Ishikawa (cell line): ENCODE measurements around the gene B3GALNT1.

Experiments used
- CEBPB ChIP-seq: IDR thresholded peaks from 2 replicates; pipeline ENCODE4 v1.6.1; 2012
- CREB1 ChIP-seq: IDR thresholded peaks from 2 replicates; pipeline ENCODE4 v1.6.1; 2012; ENCODE audit warnings: low read depth
- EGR1 ChIP-seq: IDR thresholded peaks from 2 replicates; pipeline ENCODE4 v1.6.1; 2012
- EP300 ChIP-seq: IDR thresholded peaks from 2 replicates; pipeline ENCODE4 v1.6.1; 2012; ENCODE audit warnings: borderline replicate concordance
- FOXM1 ChIP-seq: IDR thresholded peaks from 2 replicates; pipeline ENCODE4 v1.6.1; 2012; ENCODE audit warnings: low read depth, borderline replicate concordance
- NFIC ChIP-seq: IDR thresholded peaks from 2 replicates; pipeline ENCODE4 v1.6.1; 2012
- RAD21 ChIP-seq: IDR thresholded peaks from 2 replicates; pipeline ENCODE4 v1.6.1; 2012; ENCODE audit warnings: low read depth
- TAF1 ChIP-seq: IDR thresholded peaks from 2 replicates; pipeline ENCODE4 v1.6.1; 2012; ENCODE audit warnings: low read depth, mild to moderate bottlenecking
- TCF12 ChIP-seq: IDR thresholded peaks from 2 replicates; pipeline ENCODE4 v1.6.1; 2012; ENCODE audit warnings: low read depth
- TEAD4 ChIP-seq: IDR thresholded peaks from 2 replicates; pipeline ENCODE4 v1.6.1; 2012
- YY1 ChIP-seq: IDR thresholded peaks from 2 replicates; pipeline ENCODE4 v1.6.1; 2012; ENCODE audit warnings: low read depth
- ZBTB7A ChIP-seq: IDR thresholded peaks from 2 replicates; pipeline ENCODE4 v1.6.1; 2012; ENCODE audit warnings: low read depth
- TF ChIP-seq, protein P1 (sequence below): IDR thresholded peaks from 2 replicates; pipeline ENCODE4 v1.6.1; 2012
- TF ChIP-seq, protein P2 (sequence below): IDR thresholded peaks from 2 replicates; pipeline ENCODE4 v1.6.1; 2012; ENCODE audit warnings: low read depth, mild to moderate bottlenecking
- TF ChIP-seq, protein P3 (sequence below): IDR thresholded peaks from 2 replicates; pipeline ENCODE4 v1.6.1; 2012

The B3GALNT1 gene

DNA sequence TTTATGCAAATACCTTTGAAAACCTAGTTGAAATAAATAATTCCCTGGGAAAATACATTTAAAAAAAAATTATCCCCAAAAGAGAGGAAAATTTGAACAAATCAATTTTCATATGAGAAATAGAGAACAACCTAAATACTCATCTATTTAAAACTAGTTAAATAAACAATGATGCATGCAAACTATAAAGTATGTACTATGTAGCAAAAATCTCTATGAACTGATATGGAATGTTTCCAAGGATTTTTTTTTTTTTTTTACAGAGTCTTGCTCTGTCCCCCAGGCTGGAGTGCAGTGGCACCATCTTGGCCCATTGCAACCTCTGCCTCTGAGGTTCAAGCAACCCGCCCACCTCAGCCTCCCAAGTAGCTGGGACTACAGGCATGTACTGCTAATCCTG, 27.2 kb upstream of the B3GALNT1 start:
- TF ChIP-seq, protein P1, sequence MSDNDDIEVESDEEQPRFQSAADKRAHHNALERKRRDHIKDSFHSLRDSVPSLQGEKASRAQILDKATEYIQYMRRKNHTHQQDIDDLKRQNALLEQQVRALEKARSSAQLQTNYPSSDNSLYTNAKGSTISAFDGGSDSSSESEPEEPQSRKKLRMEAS, result no peak
- no peak for TF ChIP-seq TCF12
- TF ChIP-seq RAD21, result no peak
- TF ChIP-seq, protein P2, sequence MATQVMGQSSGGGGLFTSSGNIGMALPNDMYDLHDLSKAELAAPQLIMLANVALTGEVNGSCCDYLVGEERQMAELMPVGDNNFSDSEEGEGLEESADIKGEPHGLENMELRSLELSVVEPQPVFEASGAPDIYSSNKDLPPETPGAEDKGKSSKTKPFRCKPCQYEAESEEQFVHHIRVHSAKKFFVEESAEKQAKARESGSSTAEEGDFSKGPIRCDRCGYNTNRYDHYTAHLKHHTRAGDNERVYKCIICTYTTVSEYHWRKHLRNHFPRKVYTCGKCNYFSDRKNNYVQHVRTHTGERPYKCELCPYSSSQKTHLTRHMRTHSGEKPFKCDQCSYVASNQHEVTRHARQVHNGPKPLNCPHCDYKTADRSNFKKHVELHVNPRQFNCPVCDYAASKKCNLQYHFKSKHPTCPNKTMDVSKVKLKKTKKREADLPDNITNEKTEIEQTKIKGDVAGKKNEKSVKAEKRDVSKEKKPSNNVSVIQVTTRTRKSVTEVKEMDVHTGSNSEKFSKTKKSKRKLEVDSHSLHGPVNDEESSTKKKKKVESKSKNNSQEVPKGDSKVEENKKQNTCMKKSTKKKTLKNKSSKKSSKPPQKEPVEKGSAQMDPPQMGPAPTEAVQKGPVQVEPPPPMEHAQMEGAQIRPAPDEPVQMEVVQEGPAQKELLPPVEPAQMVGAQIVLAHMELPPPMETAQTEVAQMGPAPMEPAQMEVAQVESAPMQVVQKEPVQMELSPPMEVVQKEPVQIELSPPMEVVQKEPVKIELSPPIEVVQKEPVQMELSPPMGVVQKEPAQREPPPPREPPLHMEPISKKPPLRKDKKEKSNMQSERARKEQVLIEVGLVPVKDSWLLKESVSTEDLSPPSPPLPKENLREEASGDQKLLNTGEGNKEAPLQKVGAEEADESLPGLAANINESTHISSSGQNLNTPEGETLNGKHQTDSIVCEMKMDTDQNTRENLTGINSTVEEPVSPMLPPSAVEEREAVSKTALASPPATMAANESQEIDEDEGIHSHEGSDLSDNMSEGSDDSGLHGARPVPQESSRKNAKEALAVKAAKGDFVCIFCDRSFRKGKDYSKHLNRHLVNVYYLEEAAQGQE, result no peak

DNA sequence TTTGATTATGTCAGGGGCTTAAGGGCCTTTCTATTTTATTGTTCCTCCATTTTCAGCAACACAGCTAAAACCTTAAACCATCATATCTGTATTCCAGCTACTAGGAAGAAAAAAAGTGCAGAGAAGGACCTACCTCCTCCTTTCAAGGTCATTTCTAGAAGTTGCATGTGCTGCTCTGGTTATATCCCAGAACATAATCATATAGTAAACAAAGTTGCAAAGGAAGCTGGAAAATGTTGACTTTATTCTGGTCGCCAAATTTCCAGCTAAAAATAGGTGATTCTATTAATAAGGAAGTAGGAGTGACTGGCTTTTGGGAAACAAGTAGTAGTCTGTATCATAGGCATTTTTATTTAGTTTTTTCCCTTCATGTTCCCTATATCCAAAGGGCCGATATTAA, 21.3 kb upstream of the B3GALNT1 start:
- TF ChIP-seq, protein P2, result no peak
- TF ChIP-seq FOXM1 (no peak), CREB1 (no peak), TAF1 (no peak), RAD21 (no peak), ZBTB7A (no peak), TEAD4 (no peak), NFIC (no peak), EP300 (no peak), EGR1 (no peak), YY1 (no peak)
- TF ChIP-seq, protein P1, result no peak
- TF ChIP-seq, protein P3, sequence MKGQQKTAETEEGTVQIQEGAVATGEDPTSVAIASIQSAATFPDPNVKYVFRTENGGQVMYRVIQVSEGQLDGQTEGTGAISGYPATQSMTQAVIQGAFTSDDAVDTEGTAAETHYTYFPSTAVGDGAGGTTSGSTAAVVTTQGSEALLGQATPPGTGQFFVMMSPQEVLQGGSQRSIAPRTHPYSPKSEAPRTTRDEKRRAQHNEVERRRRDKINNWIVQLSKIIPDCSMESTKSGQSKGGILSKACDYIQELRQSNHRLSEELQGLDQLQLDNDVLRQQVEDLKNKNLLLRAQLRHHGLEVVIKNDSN, result no peak

DNA sequence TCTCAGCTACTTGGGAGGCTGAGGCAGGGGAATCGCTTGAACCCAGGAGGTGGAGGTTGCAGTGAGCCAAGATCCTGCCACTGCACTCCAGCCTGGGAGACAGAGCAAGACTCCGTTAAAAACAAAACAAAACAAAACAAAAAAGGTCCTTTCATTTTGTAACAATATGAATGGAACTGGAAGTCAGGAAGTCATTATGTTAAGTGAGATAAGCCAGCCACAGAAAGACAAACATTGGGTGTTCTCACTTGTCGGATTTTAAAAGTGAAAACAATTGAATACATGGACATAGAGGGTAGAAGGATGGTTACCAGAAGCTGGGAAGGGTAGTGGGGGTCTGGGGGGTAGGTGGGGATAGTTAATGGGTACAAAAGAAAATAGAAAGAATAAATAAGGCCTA, 12.5 kb upstream of the B3GALNT1 start:
- TF ChIP-seq, protein P2, result no peak
- TF ChIP-seq EGR1, result no peak
- no peak for TF ChIP-seq EP300
- no peak for TF ChIP-seq FOXM1
- no peak for TF ChIP-seq CEBPB
- TF ChIP-seq NFIC, result no peak
- TF ChIP-seq RAD21, result no peak
- TF ChIP-seq TCF12, result no peak
- no peak for TF ChIP-seq CREB1

DNA sequence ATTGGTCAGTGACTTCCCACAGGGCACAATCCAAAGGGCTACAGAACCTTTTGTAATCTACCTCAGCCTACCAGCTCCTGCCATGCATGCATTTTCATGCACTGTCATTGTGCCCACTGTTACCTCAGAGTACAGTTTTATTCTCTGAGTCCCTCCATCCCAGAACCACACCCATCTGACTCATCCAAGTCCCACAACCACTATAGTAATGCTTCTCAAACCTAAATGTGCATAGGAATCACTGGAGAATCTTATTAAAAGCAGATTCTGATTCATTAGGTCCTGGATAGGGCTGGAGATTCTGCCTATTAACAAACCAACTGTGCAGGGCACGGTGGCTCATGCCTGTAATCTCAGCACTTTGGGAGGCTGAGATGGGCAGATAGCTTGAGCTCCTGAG, 3.7 kb upstream of the B3GALNT1 start:
- no peak for TF ChIP-seq TEAD4
- no peak for TF ChIP-seq FOXM1
- TF ChIP-seq NFIC, result no peak
- no peak for TF ChIP-seq EGR1
- no peak for TF ChIP-seq EP300
- TF ChIP-seq CEBPB, result no peak
- no peak for TF ChIP-seq CREB1
- TF ChIP-seq, protein P2, result no peak
- TF ChIP-seq, protein P3, result no peak
- TF ChIP-seq, protein P1, result no peak
- TF ChIP-seq RAD21, result no peak
- no peak for TF ChIP-seq TCF12
- TF ChIP-seq ZBTB7A, result no peak
- TF ChIP-seq TAF1, result no peak
- no peak for TF ChIP-seq YY1
